Activated naive CD8-positive, alpha-beta T cell (primary cell): Measurements from ENCODE around the gene MFGE8.

Experiments used
- H3K27ac Mint-ChIP-seq: one replicate; pipeline ENCODE4 v1.8.0; 2021; ENCODE audit warnings: mixed read lengths
- H3K27me3 Mint-ChIP-seq: one replicate; pipeline ENCODE4 v1.8.0; 2021; ENCODE audit warnings: mixed read lengths
- H3K36me3 Mint-ChIP-seq: one replicate; pipeline ENCODE4 v1.8.0; 2021; ENCODE audit warnings: mixed read lengths
- H3K4me1 Mint-ChIP-seq: one replicate; pipeline ENCODE4 v1.8.0; 2021; ENCODE audit warnings: low read depth, mixed read lengths
- H3K4me3 Mint-ChIP-seq: one replicate; pipeline ENCODE4 v1.8.0; 2021; ENCODE audit warnings: mild to moderate bottlenecking, mixed read lengths
- H3K9me3 Mint-ChIP-seq: one replicate; pipeline ENCODE4 v1.8.0; 2021; ENCODE audit warnings: low read depth, mixed read lengths

MFGE8 gene

GRCh38 chr15:88852476-88852875 lies 60.7 kb downstream of the MFGE8 start:
- Mint-ChIP-seq H3K27ac (no peak overlapping the region), H3K4me3 (no peak overlapping the region), H3K9me3 (peaks cover 3% of the 10 kb centered on the region), H3K36me3 (no peaks in the 10 kb centered on the region), H3K4me1 (no peaks in the 10 kb centered on the region), H3K27me3 (no peaks in the 10 kb centered on the region)

- no peak overlapping the region for H3K27ac Mint-ChIP-seq
- no peak overlapping the region for H3K4me3 Mint-ChIP-seq
- H3K36me3 Mint-ChIP-seq: no peaks in the 10 kb centered on the region
- H3K27me3 Mint-ChIP-seq: no peaks in the 10 kb centered on the region
- peaks cover 4% of the 10 kb centered on the region for H3K4me1 Mint-ChIP-seq
- H3K9me3 Mint-ChIP-seq: peaks cover 1% of the 10 kb centered on the region
These were observed 63.7 kb downstream of the MFGE8 start for GRCh38 chr15:88849376-88850072.
